CD4-positive, alpha-beta T cell treated with Interleukin-1 beta for 1 hour (primary cell): ENCODE measurements around the gene HEY2.
"Not testable (repeated sequence)": the region's sequence is repeated elsewhere in the genome, so short reads cannot be mapped to it uniquely, and the experiment has no call there.

ENCODE experiments used
- DNase-seq, 2 donors: peaks; one replicate each; pipeline ENCODE4 v3.0.0-alpha.2; 2020 to 2022

HEY2 gene

DNA sequence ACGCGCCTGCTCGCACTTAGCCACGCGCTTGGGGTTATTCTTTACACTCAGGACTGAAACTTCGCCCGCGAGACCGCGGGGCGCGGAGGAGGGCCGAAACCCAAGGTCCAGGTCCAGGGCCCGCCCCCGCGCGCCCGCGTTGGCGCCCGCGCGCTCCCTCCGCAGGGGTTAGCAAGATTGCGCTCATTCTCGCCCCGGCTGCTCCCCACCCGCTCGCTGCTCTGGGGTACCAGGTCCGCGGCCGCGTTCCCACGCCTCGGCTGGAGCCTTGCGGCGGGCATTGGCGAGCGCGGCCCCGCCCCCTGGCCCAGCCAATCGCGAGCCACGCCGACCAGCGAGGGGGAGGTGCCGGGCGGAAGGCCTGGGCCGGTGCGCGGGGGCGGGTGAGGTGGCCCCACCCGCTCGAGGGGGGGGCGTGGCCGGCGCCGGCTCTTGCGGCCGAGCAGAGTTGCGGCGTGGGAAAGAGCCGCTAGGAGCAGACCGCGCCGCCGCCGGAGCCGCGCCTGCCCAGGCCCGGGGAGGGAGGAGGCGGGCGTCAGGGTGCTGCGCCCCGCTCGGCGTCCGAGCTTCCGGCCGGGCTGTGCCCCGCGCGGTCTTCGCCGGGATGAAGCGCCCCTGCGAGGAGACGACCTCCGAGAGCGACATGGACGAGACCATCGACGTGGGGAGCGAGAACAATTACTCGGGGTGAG is at the start of gene HEY2:
Gene HEY2 (plus strand): TSS at position 460 of the 692 bp plus-strand sequence. CDS start 145 bp downstream, at position 605.
- peak; percentile 87 to 89 for DNase-seq

DNA sequence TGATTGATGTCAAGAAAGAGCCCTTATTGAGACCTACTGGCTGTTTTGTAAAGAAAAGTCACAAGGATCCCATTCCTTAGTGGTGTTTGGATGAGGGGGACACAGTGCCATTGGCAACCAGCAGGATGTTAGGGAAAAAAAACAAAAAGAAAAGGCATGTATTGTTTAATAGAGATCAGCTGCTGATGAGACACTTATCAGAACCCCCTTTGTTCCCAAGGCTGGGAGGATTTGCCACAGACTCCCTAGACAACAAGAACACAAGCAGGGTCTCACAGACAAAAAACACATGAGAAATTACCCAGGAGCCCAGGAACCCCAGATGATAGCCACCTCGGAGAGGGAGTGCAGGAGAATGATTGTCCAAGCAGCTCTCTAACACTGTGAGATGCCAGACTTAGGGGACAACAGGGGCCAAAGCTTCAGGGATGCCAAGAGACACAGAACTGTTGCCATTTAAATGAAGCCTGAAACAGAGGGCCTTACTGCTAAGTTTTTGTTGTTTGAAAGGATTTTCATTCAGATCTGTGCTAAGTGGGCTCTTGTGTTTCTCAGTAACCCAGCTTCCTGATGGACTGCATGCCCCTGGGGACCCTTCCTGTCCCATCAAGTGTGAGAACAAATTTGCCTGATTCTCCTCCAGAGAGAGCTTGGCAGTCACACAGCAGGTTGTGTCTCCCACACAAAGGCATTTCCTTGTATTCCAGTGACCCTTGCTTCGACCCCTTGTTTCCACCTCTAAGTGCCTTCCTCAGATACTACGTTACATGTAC is 48.7 kb upstream of the HEY2 start:
- no peak for DNase-seq

DNA sequence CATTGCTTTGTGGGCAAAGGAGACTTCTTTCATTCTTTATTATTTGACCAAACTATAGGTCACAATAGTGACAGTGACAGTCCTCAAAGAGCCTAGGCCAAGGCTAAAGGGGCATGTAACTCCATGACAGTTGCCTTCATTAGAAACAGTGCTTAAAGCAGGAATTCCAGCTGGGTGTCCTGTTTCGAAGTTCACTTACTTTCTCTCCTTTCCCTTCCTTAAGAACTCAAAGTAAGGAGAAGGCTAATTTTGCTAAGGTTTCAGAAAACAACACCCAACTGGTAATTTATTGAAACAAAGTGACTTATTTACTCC is 48.1 kb upstream of the HEY2 start:
- no peak for DNase-seq

DNA sequence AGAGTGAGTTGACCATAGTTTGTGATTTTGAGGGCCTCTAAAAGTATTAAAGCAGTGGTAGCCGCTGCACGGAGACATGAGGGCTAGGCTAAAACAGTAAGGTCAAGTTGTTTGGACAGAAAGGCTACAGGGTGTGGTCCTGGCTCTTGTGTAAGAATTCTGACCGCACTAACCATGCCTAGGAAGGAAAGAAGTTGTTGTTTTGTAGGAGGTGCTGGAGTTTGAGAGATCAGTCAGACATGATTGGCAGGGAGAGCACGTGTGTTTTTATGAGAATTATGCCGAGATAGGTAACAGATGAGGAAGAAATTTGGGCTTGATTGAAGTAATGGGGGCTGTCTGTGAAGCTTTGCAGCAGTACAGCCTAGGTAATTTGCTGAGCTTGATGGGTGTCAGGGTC is 45.5 kb upstream of the HEY2 start:
- not testable (repeated sequence) for DNase-seq

DNA sequence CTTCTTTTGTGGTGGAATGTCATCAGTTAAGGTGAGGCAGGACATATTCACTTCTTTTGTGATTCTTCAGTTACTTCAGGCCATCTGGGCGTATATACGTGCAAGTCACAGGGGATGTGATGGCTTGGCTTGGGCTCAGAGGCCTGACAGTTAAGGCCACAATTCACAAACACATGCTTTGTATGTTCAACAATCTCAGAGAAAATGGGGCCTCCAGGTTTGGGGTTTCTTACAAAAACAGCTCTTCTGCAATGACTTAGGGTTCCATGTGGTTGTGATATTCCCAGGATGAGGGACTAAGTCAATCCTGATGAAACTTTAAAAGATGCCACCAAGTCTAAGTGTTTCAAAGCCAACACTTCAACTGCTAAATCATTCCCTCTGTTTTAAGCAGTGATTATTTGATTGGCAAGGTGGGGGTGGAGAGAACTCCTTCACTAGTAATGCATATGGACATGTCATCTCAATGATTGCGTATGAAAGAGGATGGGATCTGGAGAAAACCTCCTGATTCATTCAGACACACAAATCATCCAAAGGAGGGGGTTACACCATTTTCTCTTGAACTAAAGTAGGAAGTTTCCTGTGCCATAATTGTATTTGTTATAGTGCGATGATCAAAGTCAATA is 41.7 kb upstream of the HEY2 start:
- DNase-seq: no peak

DNA sequence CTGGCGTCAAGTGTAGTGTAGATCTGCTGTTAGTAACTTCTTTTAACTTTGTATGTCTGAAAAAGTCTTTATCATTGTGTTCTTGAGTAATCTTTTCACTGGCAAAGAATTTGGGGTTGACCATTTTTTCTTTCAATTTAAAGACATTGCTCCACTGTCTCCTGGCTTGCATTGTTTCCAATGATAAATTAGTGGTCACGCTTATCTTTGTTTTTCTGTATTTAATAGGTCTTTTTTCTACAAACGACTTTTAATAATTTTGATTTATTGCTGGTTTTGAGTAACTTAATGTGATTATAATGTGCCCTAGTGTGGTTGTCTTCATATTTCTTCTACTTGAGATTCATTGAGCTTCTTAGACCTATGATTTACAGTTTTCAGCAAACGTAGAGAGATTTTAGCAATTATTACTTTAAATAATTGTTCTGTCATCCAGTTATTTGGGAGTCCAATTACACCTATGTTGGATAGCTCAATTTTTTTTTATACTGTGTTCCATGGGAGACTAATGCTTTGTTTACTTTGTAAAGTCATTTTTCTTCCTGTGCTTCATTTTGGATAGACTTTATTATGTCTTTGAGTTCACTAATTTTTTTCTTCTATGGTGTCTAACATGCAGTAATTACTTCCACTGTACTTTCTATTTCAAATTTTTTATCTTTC is 38.3 kb upstream of the HEY2 start:
- DNase-seq: no peak

DNA sequence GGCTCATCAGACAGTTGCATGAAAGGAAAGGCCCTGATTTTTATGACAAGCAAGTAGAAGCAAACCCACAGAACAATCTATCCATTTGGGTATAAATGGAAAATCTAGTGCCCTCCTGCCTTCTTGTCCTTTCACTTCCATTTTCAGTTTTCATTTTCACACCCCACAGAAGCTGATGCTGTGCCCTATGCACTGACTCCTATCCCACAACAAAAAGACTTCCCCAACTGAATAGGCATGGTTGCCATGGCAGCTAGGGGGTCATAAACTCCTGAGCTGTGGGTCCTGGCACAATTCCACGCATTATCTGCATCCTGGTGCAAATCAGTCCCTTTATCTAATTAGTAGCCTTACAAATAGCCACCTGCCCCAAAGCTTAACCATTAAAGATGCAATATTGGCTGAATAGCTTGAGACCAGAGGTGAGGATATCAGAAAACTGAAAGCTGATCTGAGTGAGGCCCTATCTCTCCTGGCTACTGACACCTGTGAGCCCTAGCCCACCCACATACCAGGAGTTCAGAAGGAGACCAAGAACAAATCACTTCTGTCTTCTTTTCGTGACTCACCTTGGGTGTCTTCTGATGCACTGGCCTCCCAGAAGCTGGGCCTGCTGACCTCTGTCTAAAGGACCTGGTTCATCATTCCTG is 34.9 kb upstream of the HEY2 start:
- DNase-seq: no peak

DNA sequence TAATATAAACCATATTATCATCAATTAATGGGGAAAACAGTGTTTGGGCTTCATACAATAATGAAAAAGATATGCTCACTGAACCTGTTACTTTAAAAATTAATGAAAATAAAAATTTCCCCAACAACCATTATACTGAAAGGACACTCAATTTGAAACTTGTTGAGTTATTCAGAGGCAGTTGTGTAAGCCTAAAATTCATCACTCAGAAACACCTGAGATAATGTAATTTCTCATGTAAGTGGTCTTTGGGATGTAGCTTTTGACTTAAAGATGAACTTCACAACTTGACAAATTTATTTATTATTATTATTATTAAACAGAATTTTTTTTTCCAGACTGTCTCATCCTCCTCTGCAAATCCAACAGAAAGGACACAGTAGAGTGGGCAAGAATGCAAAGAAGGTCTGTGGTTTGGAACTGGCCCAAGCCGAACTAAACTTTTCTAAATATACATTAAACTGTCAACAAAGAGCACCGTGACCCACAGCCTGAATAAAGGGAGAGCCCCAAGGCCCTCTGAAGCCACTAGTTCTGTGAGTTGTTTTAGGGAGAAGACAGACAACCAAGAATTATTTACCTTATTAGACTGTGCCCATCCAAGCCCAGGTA is 32.2 kb upstream of the HEY2 start:
- DNase-seq: no peak

DNA sequence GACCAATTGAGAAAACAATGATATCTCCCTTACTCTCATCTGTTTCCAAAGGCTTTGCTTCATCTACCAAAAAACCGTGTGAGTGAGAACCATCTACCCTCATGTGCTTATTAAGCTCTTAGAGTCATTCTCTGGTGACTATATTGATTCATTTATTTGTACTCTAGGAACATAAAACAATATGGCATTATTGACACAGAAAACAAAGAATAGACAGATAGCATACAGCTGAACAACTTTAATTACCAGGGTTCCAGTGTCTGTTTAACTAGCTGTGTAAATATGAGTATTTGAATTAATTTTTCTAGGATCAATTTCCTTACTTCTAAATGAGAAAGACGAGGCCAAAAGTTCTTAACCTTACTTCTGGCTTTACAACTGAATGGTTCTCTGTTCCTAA is 31.3 kb upstream of the HEY2 start:
- DNase-seq: no peak

DNA sequence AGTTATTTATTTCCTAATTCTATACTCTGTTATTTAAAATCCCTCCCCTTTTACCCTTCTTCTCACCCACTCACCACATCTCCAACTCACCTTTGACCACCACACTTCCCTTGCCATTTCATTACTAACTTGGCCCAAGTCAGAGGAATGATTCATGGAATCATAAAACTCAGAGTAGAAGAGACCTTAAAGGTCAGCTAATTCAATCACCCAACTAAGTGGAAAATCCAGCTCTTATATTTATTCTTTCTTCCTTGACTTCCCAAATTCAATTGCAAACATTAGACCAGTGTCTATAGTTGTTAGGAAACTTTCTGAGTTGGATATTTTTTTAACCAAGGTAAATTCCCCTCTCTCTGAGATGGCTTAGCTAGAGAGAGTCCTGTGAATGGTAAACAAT is 26.5 kb upstream of the HEY2 start:
- no peak for DNase-seq

DNA sequence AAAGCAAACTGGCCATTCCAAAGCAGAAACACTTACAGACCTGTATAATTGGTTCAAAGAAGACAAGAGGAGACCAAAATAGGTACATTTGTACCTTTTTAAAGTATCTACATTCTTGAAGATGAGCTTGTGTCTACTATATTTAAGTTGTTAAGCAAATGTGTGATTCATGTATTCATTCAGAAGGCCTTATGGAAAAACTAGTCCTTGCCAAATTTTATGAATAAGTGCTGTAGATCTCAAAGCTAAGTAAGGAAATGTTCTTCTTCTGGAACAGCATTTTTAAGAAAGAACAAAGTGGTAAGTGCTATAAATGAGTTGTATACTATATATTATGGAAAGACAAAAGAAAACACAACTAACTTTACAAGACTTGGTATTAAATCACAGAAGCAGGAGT is 22.2 kb upstream of the HEY2 start:
- no peak for DNase-seq

DNA sequence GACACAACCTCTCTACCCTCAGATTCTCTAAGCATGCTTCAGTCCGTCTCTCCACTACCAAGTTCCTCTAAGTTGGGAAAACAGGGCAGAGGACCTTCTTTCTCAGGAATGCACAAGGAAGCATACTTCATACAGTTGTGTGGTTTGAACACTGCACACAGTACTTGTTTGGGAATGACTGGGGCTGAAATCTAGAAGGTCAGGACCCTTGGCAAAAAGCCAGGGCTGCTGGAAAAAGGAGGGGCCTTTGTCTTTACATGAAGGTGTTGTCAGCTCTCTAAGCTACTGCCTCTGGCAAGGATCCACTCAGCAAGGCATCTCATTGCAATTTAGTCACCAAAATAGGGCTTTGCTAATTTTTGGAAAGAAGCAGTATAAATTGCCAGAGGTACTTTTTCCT is 20.7 kb upstream of the HEY2 start:
- no peak for DNase-seq

DNA sequence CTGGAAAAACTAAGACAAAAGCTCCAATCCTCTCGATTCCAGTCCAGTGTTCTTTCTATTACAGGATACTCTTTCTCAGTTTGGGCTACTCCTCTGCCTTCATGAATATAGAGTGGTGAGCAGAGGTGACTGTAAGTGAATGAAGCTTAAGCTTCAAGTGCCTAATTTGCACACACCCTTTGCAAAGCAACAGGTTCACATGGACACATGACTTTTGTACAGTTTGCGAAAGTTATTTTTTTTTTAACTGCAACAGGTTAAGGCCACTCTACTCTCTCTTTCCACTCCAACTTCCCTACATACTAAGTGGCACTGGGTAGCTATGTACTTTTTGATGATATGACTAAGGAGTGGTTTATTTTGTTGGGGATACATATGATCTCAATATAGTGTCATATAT is 19.4 kb upstream of the HEY2 start:
- no peak for DNase-seq

DNA sequence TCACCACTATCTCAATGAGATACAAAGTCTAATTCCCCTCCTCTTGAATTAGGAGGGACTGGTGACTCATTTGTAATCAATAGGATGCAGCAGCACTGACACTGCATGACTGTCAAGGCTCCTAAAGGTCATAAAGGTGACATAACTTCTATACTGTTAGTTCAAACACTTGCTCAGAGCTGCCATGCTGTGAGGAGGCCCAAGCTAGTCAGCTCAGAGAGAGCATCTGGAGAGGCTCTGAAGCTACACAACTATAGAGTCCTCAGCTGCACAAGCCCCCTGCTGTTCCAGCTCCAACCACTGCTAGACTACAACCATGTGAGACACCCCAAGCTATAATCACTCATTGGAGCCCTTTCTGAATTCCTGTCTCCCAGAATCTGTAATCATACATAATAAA is 17.0 kb upstream of the HEY2 start:
- DNase-seq: no peak

DNA sequence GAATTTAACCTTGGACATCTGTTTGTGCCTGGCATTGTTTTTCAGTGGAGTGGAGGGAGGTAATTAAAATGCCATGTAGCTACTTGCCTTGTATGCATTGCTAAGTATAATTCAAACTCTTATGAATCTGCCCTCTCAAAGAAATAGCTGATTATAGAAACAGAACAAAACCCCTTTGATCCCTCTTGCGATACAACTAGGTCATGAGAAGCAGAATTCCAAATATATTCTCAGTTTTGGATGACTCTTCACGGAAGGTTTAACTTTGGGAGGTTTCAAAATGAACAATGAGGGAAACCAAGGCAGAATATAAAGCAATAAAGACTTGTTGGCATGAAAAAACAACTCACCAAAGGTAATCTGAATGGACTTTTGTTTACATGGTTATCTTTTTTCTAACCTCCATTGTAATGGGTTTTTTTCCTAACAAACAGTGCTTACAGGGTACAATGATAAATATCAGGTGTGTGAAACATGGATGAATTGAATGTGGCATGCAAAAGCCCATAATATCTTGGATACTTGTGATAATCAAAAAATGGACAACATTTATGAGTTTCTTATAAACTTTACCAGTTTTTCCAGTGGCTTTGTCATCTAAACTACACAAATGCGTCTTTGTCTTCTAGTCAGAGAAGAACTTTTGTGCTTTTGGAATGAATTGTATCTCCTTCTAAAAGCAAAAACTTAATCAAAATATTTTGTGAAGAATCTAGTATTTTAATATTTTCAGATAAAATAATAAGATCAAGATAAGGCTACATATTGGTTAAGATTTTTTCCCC is 15.7 kb upstream of the HEY2 start:
- no peak for DNase-seq

DNA sequence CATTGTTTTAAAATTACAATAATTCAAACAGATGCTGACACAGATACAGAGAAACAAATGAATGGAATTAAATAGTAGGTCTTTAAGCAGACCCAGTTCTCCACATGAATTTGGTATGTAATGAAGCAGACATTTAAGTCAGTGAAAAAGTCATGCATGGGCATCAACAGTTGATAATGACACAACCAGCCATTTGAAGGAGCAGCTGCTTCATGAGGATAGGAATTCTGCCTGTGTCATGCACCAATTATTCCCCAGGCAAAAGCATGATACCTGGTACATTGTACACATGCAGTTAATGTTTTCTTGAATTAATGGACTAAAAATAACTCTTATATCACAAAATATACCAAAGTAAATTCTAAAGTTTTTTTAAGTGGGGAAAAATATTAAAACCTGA is 11.2 kb upstream of the HEY2 start:
- DNase-seq: no peak

DNA sequence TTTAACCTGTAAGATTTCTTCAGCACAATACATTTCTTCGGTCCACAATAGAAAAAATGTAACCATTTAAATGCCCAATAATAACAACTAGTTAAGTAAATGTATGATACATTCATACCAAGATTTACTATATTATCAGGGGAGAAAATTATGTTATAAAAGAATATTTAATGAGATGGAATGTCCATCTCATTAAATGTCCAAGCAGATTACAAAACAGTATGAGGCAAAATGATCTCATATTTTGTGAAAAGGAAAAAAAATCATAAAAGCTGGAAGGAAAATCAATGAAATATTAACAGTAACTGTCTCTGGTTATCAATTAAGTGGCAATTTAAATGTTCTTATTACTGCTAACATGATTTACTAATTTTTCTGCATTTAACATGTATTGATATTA is 10.1 kb upstream of the HEY2 start:
- no peak for DNase-seq

DNA sequence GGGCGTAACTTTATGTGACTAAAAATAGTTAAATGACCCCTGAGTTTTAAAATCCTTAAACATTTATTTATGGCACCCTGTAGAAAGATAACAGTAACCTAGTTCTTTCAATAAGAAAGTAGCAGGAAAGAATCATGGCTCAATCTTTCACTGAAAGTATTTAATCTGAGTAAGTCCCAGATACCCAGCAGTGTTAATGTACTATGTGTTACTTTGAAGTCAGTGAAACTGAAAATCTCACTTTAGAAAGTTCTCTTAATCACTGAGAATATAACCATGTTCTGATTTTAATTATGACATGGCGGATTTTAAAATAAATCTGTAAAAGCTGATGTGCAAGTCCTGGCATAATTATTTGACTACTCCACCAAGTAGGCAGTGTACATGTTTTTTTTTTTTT is 8.1 kb upstream of the HEY2 start:
- DNase-seq: no peak

DNA sequence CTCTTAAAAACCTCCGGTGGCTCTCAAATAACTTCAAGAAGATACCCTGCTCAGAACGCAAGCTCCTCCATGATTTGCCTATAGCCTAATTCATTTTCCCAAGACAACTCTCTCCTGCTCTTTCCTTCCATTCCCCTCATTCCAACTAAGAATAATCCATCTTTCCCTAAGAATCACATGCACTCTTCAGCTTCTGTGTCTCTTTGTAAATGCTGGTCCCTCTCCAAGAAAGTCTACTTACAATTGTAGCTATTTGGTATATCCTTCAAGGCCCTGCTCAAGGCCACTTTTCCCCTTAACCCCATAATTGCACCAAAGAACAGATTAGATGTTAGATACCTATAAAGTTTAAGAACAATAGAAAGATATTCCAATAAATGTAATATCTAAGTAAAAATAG is 7.4 kb upstream of the HEY2 start:
- DNase-seq: no peak

DNA sequence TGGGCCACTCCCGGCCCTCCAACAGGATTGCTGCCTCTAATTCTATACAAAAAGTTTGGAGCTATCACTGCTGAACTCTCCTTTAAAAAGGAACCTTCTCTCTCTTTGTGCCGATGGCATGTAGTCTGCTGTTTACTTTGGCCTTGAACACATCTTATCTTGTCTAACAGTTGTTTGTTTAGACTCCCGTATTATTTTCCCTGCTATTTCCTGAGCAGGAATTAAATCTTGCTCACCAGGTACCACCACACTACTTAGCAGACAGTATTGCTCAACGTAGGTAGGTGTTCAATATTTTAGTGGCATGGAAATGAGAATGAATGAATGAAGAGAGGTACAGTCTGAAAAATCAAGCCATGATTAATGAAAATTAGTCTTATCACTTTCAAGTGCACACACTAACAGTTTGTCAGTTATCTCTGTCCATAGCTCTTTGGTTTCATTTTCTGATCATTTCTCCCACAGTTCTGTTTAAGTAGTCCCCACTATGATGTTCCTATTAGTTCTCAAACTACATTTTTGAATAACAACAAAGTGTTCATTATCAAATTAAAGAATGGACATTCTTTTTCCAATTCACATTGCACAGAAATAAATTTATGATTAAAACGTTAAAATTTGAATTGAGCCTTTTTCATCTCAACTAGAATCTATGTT is 6.8 kb upstream of the HEY2 start:
- DNase-seq: no peak

DNA sequence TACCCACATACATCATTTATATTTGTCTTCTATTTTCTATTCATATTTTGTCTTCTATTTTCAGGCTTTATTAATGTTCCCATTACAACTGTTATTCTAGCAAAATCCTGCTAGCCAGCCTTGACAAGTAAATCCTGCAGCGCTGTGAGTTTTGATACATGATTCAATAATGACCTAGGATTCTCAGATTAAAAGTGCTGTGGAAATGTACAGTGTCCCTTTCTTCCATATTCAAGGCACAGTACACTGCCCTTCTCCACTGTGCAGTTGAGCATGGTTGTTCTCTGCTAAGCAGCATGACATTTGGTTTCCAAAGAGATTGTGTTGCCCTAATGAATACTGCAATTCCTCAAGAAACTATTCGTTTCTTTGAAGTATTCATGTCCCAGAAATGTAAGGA is 5.8 kb upstream of the HEY2 start:
- no peak for DNase-seq
